WTC11 (cell line): ENCODE data around the gene BTBD9. TPM values are rescaled to one million over a fixed set of nuclear protein-coding genes. Genes with fewer than 3 reads are reported as not detected.

Experiments used
- ATAC-seq: fragments of 200-7000 bp; cut with Tn5 transposase; 2 replicates; pipeline ENCODE4 v1.10.0; 2021; ENCODE audit warnings: mild to moderate bottlenecking, moderate library complexity
- CTCF ChIA-PET: fragments of 300-600 bp; sonication (Branson Sonifier 250); formaldehyde crosslinking; loops from one replicate; lab custom pipeline; 2021; ENCODE audit warnings: antibody characterized with exemption; lab: Charles Lee
- POLR2A ChIA-PET: fragments of 350-600 bp; sonication (Branson Sonifier 250); formaldehyde crosslinking; loops from one replicate; lab custom pipeline; 2021; ENCODE audit warnings: antibody characterized with exemption; lab: Charles Lee
- DNase-seq: peaks from one replicate; pipeline ENCODE4 v3.0.0; 2021; ENCODE audit warnings: low spot score
- H3K27ac Mint-ChIP-seq: 2 replicates; pipeline ENCODE4 v1.8.0; 2021; ENCODE audit warnings: mixed read lengths
- H3K27me3 Mint-ChIP-seq: 2 replicates; pipeline ENCODE4 v1.8.0; 2021; ENCODE audit warnings: low read depth, mild to moderate bottlenecking, moderate library complexity, mixed read lengths
- H3K36me3 Mint-ChIP-seq: 2 replicates; pipeline ENCODE4 v1.8.0; 2021; ENCODE audit warnings: mixed read lengths
- H3K4me1 Mint-ChIP-seq: 2 replicates; pipeline ENCODE4 v1.8.0; 2022; ENCODE audit warnings: mixed read lengths
- H3K4me3 Mint-ChIP-seq: 2 replicates; pipeline ENCODE4 v1.8.0; 2021; ENCODE audit warnings: mild to moderate bottlenecking, moderate library complexity, mixed read lengths
- H3K9me3 Mint-ChIP-seq: 2 replicates; pipeline ENCODE4 v1.8.0; 2021; ENCODE audit warnings: mixed read lengths
- CBFB ChIP-seq: sonication (generic); formaldehyde crosslinking; IDR thresholded peaks from 2 replicates; pipeline ENCODE4 v1.8.1; 2022; ENCODE audit warnings: mild to moderate bottlenecking, low read depth, missing genetic modification reagents
- CREM ChIP-seq: sonication (generic); formaldehyde crosslinking; IDR thresholded peaks from 2 replicates; pipeline ENCODE4 v1.8.1; 2022; ENCODE audit warnings: mild to moderate bottlenecking, missing genetic modification reagents, moderate library complexity
- ESRRA ChIP-seq: sonication (generic); formaldehyde crosslinking; IDR thresholded peaks from 2 replicates; pipeline ENCODE4 v1.8.1; 2022; ENCODE audit warnings: mild to moderate bottlenecking, missing genetic modification reagents, borderline replicate concordance
- ETV6 ChIP-seq: sonication (generic); formaldehyde crosslinking; IDR thresholded peaks from 2 replicates; pipeline ENCODE4 v1.8.1; 2022; ENCODE audit warnings: mild to moderate bottlenecking, missing genetic modification reagents
- FOXK1 ChIP-seq: sonication (generic); formaldehyde crosslinking; IDR thresholded peaks from 2 replicates; pipeline ENCODE4 v1.8.0; 2022; ENCODE audit warnings: mild to moderate bottlenecking, moderate library complexity, missing genetic modification reagents
- FOXP1 ChIP-seq: sonication (generic); formaldehyde crosslinking; IDR thresholded peaks from 2 replicates; pipeline ENCODE4 v1.8.0; 2022; ENCODE audit warnings: missing genetic modification reagents, mild to moderate bottlenecking, moderate library complexity, borderline replicate concordance
- GABPB1 ChIP-seq: sonication (generic); formaldehyde crosslinking; IDR thresholded peaks from 2 replicates; pipeline ENCODE4 v1.8.1; 2023; ENCODE audit warnings: mild to moderate bottlenecking, missing genetic modification reagents
- JUN ChIP-seq: sonication (generic); formaldehyde crosslinking; IDR thresholded peaks from 2 replicates; pipeline ENCODE4 v1.8.0; 2023; ENCODE audit warnings: mild to moderate bottlenecking, missing genetic modification reagents
- MYBL2 ChIP-seq: sonication (generic); formaldehyde crosslinking; IDR thresholded peaks from 2 replicates; pipeline ENCODE4 v1.8.1; 2023; ENCODE audit warnings: mild to moderate bottlenecking, moderate library complexity, missing genetic modification reagents
- NFATC4 ChIP-seq: fragments of 250-450 bp; sonication (Bioruptor Pico); IDR thresholded peaks from 2 replicates; pipeline ENCODE4 v1.9.0; 2021; ENCODE audit warnings: mild to moderate bottlenecking
- NFYB ChIP-seq: sonication (generic); formaldehyde crosslinking; conservative IDR thresholded peaks from 2 replicates; pipeline ENCODE4 v1.8.0; 2022; ENCODE audit warnings: low read depth, missing genetic modification reagents
- NR2C2 ChIP-seq: sonication (generic); formaldehyde crosslinking; IDR thresholded peaks from 2 replicates; pipeline ENCODE4 v1.8.0; 2022; ENCODE audit warnings: mild to moderate bottlenecking, missing genetic modification reagents
- PRRX2 ChIP-seq: fragments of 250-450 bp; sonication (Bioruptor Pico); IDR thresholded peaks from 2 replicates; pipeline ENCODE4 v1.8.0; 2021; ENCODE audit warnings: mild to moderate bottlenecking
- RORB ChIP-seq: fragments of 250-450 bp; sonication (Bioruptor Pico); IDR thresholded peaks from 2 replicates; pipeline ENCODE4 v1.9.0; 2021; ENCODE audit warnings: mild to moderate bottlenecking
- SMAD4 ChIP-seq: sonication (generic); formaldehyde crosslinking; IDR thresholded peaks from 2 replicates; pipeline ENCODE4 v1.8.0; 2022; ENCODE audit warnings: mild to moderate bottlenecking, missing genetic modification reagents
- SOX15 ChIP-seq: fragments of 250-450 bp; sonication (Bioruptor Pico); IDR thresholded peaks from 2 replicates; pipeline ENCODE4 v1.9.0; 2021; ENCODE audit warnings: mild to moderate bottlenecking
- TCF7 ChIP-seq: sonication (generic); formaldehyde crosslinking; IDR thresholded peaks from 2 replicates; pipeline ENCODE4 v1.8.0; 2022; ENCODE audit warnings: mild to moderate bottlenecking, low read depth, missing genetic modification reagents, moderate library complexity
- TEAD1 ChIP-seq: sonication (generic); formaldehyde crosslinking; IDR thresholded peaks from 2 replicates; pipeline ENCODE4 v1.8.0; 2022; ENCODE audit warnings: mild to moderate bottlenecking, missing genetic modification reagents
- ZNF121 ChIP-seq: sonication (generic); formaldehyde crosslinking; IDR thresholded peaks from 2 replicates; pipeline ENCODE4 v1.8.0; 2023; ENCODE audit warnings: missing genetic modification reagents
- ZNF232 ChIP-seq: sonication (generic); formaldehyde crosslinking; IDR thresholded peaks from 2 replicates; pipeline ENCODE4 v1.8.0; 2022; ENCODE audit warnings: mild to moderate bottlenecking, missing genetic modification reagents
- ZNF263 ChIP-seq: sonication (generic); formaldehyde crosslinking; IDR thresholded peaks from 2 replicates; pipeline ENCODE4 v1.8.1; 2022; ENCODE audit warnings: low read depth, mild to moderate bottlenecking, moderate library complexity, missing genetic modification reagents
- ZNF416 ChIP-seq: fragments of 250-450 bp; sonication (Bioruptor Pico); IDR thresholded peaks from 2 replicates; pipeline ENCODE4 v1.9.0; 2021; ENCODE audit warnings: mild to moderate bottlenecking, inconsistent platforms
- total RNA-seq: library from RNA; stranded (reverse); gene quantifications from 3 replicates; pipeline ENCODE4 v1.2.3, GENCODE V29; 2021
- TF ChIP-seq, protein P1 (sequence below): sonication (generic); formaldehyde crosslinking; IDR thresholded peaks from 2 replicates; pipeline ENCODE4 v1.8.1; 2023; ENCODE audit warnings: mild to moderate bottlenecking, missing genetic modification reagents, borderline replicate concordance
- TF ChIP-seq, protein P2 (sequence below): sonication (generic); formaldehyde crosslinking; IDR thresholded peaks from 2 replicates; pipeline ENCODE4 v1.8.0; 2022; ENCODE audit warnings: mild to moderate bottlenecking, missing genetic modification reagents
- TF ChIP-seq, protein P3 (sequence below): sonication (generic); formaldehyde crosslinking; IDR thresholded peaks from 2 replicates; pipeline ENCODE4 v1.8.1; 2023; ENCODE audit warnings: mild to moderate bottlenecking, missing genetic modification reagents, moderate library complexity
- TF ChIP-seq, protein P4 (sequence below): sonication (generic); formaldehyde crosslinking; IDR thresholded peaks from 2 replicates; pipeline ENCODE4 v1.8.0; 2022; ENCODE audit warnings: mild to moderate bottlenecking, missing genetic modification reagents
- TF ChIP-seq, protein P5 (sequence below): fragments of 250-450 bp; sonication (Bioruptor Pico); IDR thresholded peaks from 2 replicates; pipeline ENCODE4 v1.8.0; 2021; ENCODE audit warnings: mild to moderate bottlenecking
- TF ChIP-seq, protein P6 (sequence below): fragments of 250-450 bp; sonication (Bioruptor Pico); IDR thresholded peaks from 2 replicates; pipeline ENCODE4 v1.9.0; 2021; ENCODE audit warnings: moderate library complexity, mild to moderate bottlenecking, inconsistent platforms, borderline replicate concordance

BTBD9 gene
- total RNA-seq, 1 experiment from 2014 or later, result 4.2 TPM

DNA sequence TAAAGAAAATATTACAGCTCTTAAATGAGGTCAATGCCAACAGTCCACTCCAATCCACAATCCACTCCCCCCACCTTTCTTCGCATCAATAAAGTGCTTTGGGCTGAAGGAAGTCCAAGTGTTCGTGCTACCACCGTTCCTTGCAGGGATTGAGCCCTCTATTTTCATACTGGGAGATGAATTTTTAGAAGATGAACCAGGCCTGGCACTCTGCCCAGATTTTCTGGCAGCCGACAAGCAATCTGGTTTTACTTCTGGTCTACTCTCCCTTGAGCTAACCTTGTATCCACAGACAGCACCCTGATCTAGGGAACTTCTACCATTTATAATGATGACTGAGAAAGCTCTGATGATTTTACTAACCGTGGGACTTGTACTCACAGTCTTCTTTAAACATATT lies 72.3 kb downstream of the BTBD9 start:
- CTCF ChIA-PET, result interaction anchor here (0.8 to 1.4 kb wide), 2 partner anchors 70 to 73 kb away, joined by 3 to 5 read pairs; no protein-coding TSS in a partner anchor
- DNase-seq (no peak), ATAC-seq (no peak)
- POLR2A ChIA-PET, result no interaction called here
- no peak for TF ChIP-seq CBFB
- no peak for TF ChIP-seq ESRRA
- no peak for TF ChIP-seq TEAD1
- TF ChIP-seq FOXP1 (CRISPR knock-in tag), result no peak
- TF ChIP-seq NFYB, result no peak
- TF ChIP-seq, protein P1, sequence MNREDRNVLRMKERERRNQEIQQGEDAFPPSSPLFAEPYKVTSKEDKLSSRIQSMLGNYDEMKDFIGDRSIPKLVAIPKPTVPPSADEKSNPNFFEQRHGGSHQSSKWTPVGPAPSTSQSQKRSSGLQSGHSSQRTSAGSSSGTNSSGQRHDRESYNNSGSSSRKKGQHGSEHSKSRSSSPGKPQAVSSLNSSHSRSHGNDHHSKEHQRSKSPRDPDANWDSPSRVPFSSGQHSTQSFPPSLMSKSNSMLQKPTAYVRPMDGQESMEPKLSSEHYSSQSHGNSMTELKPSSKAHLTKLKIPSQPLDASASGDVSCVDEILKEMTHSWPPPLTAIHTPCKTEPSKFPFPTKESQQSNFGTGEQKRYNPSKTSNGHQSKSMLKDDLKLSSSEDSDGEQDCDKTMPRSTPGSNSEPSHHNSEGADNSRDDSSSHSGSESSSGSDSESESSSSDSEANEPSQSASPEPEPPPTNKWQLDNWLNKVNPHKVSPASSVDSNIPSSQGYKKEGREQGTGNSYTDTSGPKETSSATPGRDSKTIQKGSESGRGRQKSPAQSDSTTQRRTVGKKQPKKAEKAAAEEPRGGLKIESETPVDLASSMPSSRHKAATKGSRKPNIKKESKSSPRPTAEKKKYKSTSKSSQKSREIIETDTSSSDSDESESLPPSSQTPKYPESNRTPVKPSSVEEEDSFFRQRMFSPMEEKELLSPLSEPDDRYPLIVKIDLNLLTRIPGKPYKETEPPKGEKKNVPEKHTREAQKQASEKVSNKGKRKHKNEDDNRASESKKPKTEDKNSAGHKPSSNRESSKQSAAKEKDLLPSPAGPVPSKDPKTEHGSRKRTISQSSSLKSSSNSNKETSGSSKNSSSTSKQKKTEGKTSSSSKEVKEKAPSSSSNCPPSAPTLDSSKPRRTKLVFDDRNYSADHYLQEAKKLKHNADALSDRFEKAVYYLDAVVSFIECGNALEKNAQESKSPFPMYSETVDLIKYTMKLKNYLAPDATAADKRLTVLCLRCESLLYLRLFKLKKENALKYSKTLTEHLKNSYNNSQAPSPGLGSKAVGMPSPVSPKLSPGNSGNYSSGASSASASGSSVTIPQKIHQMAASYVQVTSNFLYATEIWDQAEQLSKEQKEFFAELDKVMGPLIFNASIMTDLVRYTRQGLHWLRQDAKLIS (CRISPR knock-in tag), result no peak
- TF ChIP-seq FOXK1 (CRISPR knock-in tag), result no peak
- TF ChIP-seq, protein P2, sequence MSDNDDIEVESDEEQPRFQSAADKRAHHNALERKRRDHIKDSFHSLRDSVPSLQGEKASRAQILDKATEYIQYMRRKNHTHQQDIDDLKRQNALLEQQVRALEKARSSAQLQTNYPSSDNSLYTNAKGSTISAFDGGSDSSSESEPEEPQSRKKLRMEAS, result no peak
- TF ChIP-seq NFATC4 (CRISPR knock-in tag), result no peak
- no peak for TF ChIP-seq ZNF232
- no peak for TF ChIP-seq ZNF121 (CRISPR knock-in tag)
- no peak for TF ChIP-seq CREM (CRISPR knock-in tag)
- TF ChIP-seq, protein P3, sequence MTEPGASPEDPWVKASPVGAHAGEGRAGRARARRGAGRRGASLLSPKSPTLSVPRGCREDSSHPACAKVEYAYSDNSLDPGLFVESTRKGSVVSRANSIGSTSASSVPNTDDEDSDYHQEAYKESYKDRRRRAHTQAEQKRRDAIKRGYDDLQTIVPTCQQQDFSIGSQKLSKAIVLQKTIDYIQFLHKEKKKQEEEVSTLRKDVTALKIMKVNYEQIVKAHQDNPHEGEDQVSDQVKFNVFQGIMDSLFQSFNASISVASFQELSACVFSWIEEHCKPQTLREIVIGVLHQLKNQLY (CRISPR knock-in tag), result no peak
- TF ChIP-seq GABPB1 (CRISPR knock-in tag), result no peak
- TF ChIP-seq TCF7, result no peak
- TF ChIP-seq ZNF416 (CRISPR knock-in tag), result no peak
- Mint-ChIP-seq H3K36me3 (no peaks in the 10 kb centered on the region), H3K4me3 (no peak overlapping the region), H3K9me3 (peaks cover 5% of the 10 kb centered on the region), H3K4me1 (peaks cover 21% of the 10 kb centered on the region), H3K27me3 (peaks cover 7% of the 10 kb centered on the region), H3K27ac (no peak overlapping the region)

DNA sequence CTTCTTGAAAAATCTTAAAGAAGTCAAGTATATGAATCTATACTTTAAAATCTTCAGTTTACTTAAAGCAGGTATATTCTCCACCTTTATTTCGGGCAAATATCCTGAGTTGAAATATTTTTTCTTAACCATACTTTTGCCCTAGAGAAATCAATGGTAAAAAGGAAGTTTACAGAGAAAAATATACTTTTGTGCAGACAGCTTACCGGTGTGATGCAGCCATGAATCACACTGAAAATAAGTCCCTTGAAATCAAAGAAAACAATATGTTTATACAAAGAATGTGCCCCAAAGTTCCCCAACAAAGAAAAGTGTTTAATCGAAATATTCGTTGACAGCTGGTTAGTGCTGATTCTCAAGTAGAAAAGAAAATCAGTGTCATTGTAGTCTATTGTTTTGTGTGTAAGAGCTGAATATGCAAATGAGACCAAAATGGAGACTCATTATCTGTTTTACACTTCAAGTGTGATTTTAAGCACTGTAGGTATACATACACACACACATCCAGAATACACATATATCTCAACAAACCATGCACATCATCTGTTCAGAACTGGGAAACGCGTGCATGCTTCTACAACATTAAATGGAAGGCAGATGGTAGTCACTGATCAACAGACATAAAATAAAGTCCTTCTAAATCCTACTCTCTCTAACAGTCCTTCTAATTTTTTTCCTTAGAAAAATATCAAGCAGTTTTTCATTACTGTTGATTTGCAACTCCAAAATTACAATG lies 73.3 kb downstream of the BTBD9 start:
- ChIA-PET CTCF (no interaction called here), POLR2A (no interaction called here)
- no peak for ATAC-seq
- Mint-ChIP-seq H3K4me1 (peaks cover 18% of the 10 kb centered on the region), H3K4me3 (no peak overlapping the region), H3K36me3 (no peaks in the 10 kb centered on the region), H3K27me3 (peaks cover 7% of the 10 kb centered on the region), H3K9me3 (peaks cover 5% of the 10 kb centered on the region), H3K27ac (no peak overlapping the region)
- no peak for TF ChIP-seq JUN
- no peak for DNase-seq

DNA sequence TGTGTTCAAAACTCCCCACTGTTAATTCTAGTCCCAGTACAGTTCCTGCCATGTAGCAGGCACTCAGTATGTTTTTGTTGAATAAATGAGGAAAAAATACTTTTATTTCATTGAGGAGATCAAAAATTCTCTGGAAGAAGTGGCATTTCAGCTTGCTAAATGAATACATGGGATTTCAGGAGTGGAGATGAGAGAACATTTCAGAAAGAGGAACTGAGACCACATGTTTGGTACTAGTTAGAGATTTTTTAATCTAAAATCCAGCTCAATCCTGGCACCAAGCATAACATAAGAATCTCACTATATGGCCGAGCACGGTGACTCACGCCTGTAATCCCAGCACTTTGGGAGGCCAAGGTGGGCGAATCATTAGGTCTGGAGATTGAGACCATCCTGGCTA lies 75.4 kb downstream of the BTBD9 start:
- POLR2A ChIA-PET, result no interaction called here
- peaks cover 7% of the 10 kb centered on the region for H3K27me3 Mint-ChIP-seq
- no peak overlapping the region for H3K27ac Mint-ChIP-seq
- no peak for ATAC-seq
- no peaks in the 10 kb centered on the region for H3K36me3 Mint-ChIP-seq
- peaks cover 5% of the 10 kb centered on the region for H3K9me3 Mint-ChIP-seq
- no peak overlapping the region for H3K4me3 Mint-ChIP-seq
- peaks cover 11% of the 10 kb centered on the region for H3K4me1 Mint-ChIP-seq
- no peak for DNase-seq
- CTCF ChIA-PET, result no interaction called here
- TF ChIP-seq ZNF121 (CRISPR knock-in tag) (no peak), NFATC4 (CRISPR knock-in tag) (no peak), MYBL2 (CRISPR knock-in tag) (no peak), PRRX2 (no peak), SMAD4 (CRISPR knock-in tag) (no peak), ETV6 (CRISPR knock-in tag) (no peak), SOX15 (CRISPR knock-in tag) (no peak), ZNF263 (CRISPR knock-in tag) (no peak), TCF7 (no peak), NR2C2 (no peak), ZNF416 (CRISPR knock-in tag) (no peak), RORB (CRISPR knock-in tag) (no peak)
- TF ChIP-seq, protein P4, sequence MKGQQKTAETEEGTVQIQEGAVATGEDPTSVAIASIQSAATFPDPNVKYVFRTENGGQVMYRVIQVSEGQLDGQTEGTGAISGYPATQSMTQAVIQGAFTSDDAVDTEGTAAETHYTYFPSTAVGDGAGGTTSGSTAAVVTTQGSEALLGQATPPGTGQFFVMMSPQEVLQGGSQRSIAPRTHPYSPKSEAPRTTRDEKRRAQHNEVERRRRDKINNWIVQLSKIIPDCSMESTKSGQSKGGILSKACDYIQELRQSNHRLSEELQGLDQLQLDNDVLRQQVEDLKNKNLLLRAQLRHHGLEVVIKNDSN (CRISPR knock-in tag), result no peak
- TF ChIP-seq, protein P5, sequence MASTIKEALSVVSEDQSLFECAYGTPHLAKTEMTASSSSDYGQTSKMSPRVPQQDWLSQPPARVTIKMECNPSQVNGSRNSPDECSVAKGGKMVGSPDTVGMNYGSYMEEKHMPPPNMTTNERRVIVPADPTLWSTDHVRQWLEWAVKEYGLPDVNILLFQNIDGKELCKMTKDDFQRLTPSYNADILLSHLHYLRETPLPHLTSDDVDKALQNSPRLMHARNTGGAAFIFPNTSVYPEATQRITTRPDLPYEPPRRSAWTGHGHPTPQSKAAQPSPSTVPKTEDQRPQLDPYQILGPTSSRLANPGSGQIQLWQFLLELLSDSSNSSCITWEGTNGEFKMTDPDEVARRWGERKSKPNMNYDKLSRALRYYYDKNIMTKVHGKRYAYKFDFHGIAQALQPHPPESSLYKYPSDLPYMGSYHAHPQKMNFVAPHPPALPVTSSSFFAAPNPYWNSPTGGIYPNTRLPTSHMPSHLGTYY (CRISPR knock-in tag), result no peak
- TF ChIP-seq, protein P6, sequence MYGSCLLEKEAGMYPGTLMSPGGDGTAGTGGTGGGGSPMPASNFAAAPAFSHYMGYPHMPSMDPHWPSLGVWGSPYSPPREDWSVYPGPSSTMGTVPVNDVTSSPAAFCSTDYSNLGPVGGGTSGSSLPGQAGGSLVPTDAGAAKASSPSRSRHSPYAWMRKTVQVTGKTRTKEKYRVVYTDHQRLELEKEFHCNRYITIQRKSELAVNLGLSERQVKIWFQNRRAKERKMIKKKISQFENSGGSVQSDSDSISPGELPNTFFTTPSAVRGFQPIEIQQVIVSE, result no peak
